ENCODE data around the gene NAALADL2. TPM values are rescaled to one million over a fixed set of nuclear protein-coding genes. Genes with fewer than 3 reads are reported as not detected.

NAALADL2 gene
- total RNA-seq, 1 donor = 13.4 TPM

- peak; percentile 44 for DNase-seq (ENCODE audit: low read depth)
- TF ChIP-seq, protein P1, sequence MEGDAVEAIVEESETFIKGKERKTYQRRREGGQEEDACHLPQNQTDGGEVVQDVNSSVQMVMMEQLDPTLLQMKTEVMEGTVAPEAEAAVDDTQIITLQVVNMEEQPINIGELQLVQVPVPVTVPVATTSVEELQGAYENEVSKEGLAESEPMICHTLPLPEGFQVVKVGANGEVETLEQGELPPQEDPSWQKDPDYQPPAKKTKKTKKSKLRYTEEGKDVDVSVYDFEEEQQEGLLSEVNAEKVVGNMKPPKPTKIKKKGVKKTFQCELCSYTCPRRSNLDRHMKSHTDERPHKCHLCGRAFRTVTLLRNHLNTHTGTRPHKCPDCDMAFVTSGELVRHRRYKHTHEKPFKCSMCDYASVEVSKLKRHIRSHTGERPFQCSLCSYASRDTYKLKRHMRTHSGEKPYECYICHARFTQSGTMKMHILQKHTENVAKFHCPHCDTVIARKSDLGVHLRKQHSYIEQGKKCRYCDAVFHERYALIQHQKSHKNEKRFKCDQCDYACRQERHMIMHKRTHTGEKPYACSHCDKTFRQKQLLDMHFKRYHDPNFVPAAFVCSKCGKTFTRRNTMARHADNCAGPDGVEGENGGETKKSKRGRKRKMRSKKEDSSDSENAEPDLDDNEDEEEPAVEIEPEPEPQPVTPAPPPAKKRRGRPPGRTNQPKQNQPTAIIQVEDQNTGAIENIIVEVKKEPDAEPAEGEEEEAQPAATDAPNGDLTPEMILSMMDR (IDR thresholded peaks at IDR 0.05; ENCODE audit: insufficient read depth, low read depth, low read length) = no peak
These were observed 551.1 kb downstream of the NAALADL2 start for GRCh38 chr3:175410251-175410650.

DNA sequence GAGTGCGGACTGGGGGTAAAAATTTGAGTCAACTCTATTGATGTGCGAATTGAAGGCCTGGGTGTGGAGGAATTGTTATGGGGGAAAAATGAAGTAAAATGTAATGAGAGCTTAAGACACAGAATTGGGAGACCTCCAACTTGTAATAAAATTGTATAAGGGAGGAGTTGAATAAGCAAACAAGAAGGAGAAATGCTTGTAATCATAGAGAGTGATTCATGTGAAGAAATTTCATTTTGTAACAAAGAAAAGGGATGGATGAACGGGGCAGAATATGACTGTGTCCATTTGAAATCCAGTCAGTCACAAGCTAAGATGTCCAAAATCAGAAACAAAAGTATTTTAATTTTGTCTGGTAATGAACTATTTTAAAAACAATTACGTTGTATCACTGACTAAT lies 552.3 kb downstream of the NAALADL2 start:
- DNase-seq (ENCODE audit: low read depth) = peak; percentile 19

More at GRCh38 chr3:175410251-175410650, 551.1 kb downstream of the NAALADL2 start:
- no peak overlapping the region for H3K4me3 ChIP-seq (ENCODE audit: low read depth, low read length)

DNA sequence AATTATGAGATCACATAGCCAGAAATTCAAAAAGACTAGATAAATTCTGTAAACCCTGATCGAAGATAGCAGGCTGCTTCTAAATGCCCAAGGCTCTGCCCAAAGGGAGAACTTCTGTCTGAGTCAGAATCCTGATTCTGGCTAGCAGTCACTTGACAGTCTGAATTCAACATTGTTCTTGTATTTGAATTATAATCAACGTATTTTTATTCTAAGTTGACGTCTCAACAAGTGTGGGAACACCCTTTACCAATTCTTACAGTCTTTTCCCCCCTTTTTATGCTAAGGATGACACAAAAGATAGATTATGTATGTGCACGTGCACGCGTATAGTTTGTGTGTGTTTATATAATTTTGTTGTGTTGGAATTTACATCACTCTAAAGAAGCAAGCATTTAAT lies 552.8 kb downstream of the NAALADL2 start:
- H3K4me3 ChIP-seq (ENCODE audit: low read depth, low read length) = no peak overlapping the region
- no peak for DNase-seq (ENCODE audit: low read depth)
- TF ChIP-seq, protein P1 (IDR thresholded peaks at IDR 0.05; ENCODE audit: insufficient read depth, low read depth, low read length) = no peak

More for the DNA sequence above, 552.3 kb downstream of the NAALADL2 start:
- no peak overlapping the region for H3K4me3 ChIP-seq (ENCODE audit: low read depth, low read length)
- TF ChIP-seq, protein P1 (IDR thresholded peaks at IDR 0.05; ENCODE audit: insufficient read depth, low read depth, low read length) = no peak

GRCh38 chr3:175413926-175414325 lies 554.8 kb downstream of the NAALADL2 start:
- no peak overlapping the region for H3K4me3 ChIP-seq (ENCODE audit: low read depth, low read length)
- no peak for DNase-seq (ENCODE audit: low read depth)
- TF ChIP-seq, protein P1 (IDR thresholded peaks at IDR 0.05; ENCODE audit: insufficient read depth, low read depth, low read length) = no peak

- DNase-seq (ENCODE audit: low read depth) = no peak
- H3K4me3 ChIP-seq (ENCODE audit: low read depth, low read length) = no peak overlapping the region
These were observed 557.5 kb downstream of the NAALADL2 start for GRCh38 chr3:175416600-175416999.

GRCh38 chr3:175417426-175417825 lies 558.3 kb downstream of the NAALADL2 start:
- no peak for DNase-seq (ENCODE audit: low read depth)
- TF ChIP-seq, protein P1 (IDR thresholded peaks at IDR 0.05; ENCODE audit: insufficient read depth, low read depth, low read length) = no peak
- no peak overlapping the region for H3K4me3 ChIP-seq (ENCODE audit: low read depth, low read length)

More at GRCh38 chr3:175416600-175416999, 557.5 kb downstream of the NAALADL2 start:
- TF ChIP-seq, protein P1 (IDR thresholded peaks at IDR 0.05; ENCODE audit: insufficient read depth, low read depth, low read length) = no peak

GRCh38 chr3:175421902-175422301 lies 562.8 kb downstream of the NAALADL2 start:
- no peak overlapping the region for H3K4me3 ChIP-seq (ENCODE audit: low read depth, low read length)
- TF ChIP-seq, protein P1 (IDR thresholded peaks at IDR 0.05; ENCODE audit: insufficient read depth, low read depth, low read length) = no peak
- peak; percentile 10 for DNase-seq (ENCODE audit: low read depth)

Measured in fibroblast of villous mesenchyme (primary cell).